Ovary (tissue), 3 donors: ENCODE measurements around the gene NCK2.

ENCODE experiments used
- POLR2A ChIP-seq: fragments of 450-650 bp; IDR thresholded peaks from one replicate; pipeline ENCODE4 v1.6.1; 2017; ENCODE audit warnings: antibody characterized with exemption, mild to moderate bottlenecking, moderate library complexity
- TF ChIP-seq, protein P1 (sequence below), 3 donors: fragments of 450-650 bp in 2 of 3; fragments of 200-600 bp in 1 of 3; IDR thresholded peaks; one replicate each; pipeline versions ENCODE4 v1.5.1 to v1.8.0; 2016 to 2022; ENCODE audit warnings: antibody characterized with exemption in 3 of 3, mild to moderate bottlenecking in 1 of 3
- donor health status: DM: no; HTN: no; CAD: no.

DNA sequence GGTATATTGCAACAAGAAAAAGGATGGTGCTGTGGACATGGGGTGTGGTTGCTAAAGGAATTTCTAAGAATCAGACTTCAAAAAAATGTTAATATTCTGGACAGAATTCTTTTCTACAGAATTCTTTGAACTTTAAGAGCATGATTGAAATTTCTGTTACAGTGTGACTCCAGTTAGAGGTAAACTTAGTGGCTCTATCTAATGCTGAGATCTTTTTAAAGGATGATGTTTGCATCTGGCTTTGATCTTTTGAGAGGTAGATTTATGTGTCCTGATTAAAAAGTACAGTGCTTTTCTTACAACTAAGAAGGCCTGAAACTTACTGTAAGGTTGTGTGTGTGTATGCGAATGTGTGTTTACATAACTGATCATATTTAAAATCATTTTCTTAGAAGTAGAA is 25.4 kb downstream of the NCK2 start:
- TF ChIP-seq, protein P1, sequence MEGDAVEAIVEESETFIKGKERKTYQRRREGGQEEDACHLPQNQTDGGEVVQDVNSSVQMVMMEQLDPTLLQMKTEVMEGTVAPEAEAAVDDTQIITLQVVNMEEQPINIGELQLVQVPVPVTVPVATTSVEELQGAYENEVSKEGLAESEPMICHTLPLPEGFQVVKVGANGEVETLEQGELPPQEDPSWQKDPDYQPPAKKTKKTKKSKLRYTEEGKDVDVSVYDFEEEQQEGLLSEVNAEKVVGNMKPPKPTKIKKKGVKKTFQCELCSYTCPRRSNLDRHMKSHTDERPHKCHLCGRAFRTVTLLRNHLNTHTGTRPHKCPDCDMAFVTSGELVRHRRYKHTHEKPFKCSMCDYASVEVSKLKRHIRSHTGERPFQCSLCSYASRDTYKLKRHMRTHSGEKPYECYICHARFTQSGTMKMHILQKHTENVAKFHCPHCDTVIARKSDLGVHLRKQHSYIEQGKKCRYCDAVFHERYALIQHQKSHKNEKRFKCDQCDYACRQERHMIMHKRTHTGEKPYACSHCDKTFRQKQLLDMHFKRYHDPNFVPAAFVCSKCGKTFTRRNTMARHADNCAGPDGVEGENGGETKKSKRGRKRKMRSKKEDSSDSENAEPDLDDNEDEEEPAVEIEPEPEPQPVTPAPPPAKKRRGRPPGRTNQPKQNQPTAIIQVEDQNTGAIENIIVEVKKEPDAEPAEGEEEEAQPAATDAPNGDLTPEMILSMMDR (IDR thresholded peaks at IDR 0.05): no peak
- TF ChIP-seq POLR2A: no peak
